GM11168 (cell line): ENCODE results near the gene COPG1.
"Not testable (repeated sequence)": the region's sequence is repeated elsewhere in the genome, so short reads cannot be mapped to it uniquely, and the experiment has no call there.

Experiments
- in situ Hi-C: fragments of 300-500 bp; cut with MboI; formaldehyde crosslinking; loops from one replicate; pipeline ENCODE4 v1.12.0; 2022; ENCODE audit warnings: low sequenced_read_pairs; ENCODE audit not compliant: unreplicated experiment

COPG1 gene

GRCh38 chr3:129239991-129240390, 9.4 kb upstream of the COPG1 start:
- in situ Hi-C loops = loop anchor here (10.0 kb wide), 2 partner anchors 185 to 275 kb away; no protein-coding TSS in a partner anchor

- in situ Hi-C loops = loop anchor here (10.0 kb wide), 2 partner anchors 186 to 276 kb away; no protein-coding TSS in a partner anchor
Measured at GRCh38 chr3:129240436-129240835, 9.0 kb upstream of the COPG1 start.

GRCh38 chr3:129245141-129245540, 4.3 kb upstream of the COPG1 start:
- in situ Hi-C loops = loop anchor here (10.0 kb wide), 2 partner anchors 190 to 280 kb away; no protein-coding TSS in a partner anchor

- in situ Hi-C loops = loop anchor here (10.0 kb wide), 2 partner anchors 191 to 281 kb away; no protein-coding TSS in a partner anchor
Measured at GRCh38 chr3:129245641-129246306, 3.6 kb upstream of the COPG1 start.

GRCh38 chr3:129246636-129247035, 2.8 kb upstream of the COPG1 start:
- in situ Hi-C loops = loop anchor here (10.0 kb wide), 2 partner anchors 192 to 282 kb away; no protein-coding TSS in a partner anchor

GRCh38 chr3:129248286-129248979, 973 bp upstream of the COPG1 start:
- in situ Hi-C loops = loop anchor here (10.0 kb wide), 2 partner anchors 194 to 284 kb away; no protein-coding TSS in a partner anchor

- in situ Hi-C loops = no loop called here
Measured at GRCh38 chr3:129252748-129253147, 3.3 kb downstream of the COPG1 start.

GRCh38 chr3:129254536-129255230, 5.3 kb downstream of the COPG1 start:
- in situ Hi-C loops = no loop called here

- in situ Hi-C loops = no loop called here
Measured at GRCh38 chr3:129256270-129256669, 6.9 kb downstream of the COPG1 start.

- in situ Hi-C loops = no loop called here
Measured at GRCh38 chr3:129257609-129258008, 8.2 kb downstream of the COPG1 start.

- in situ Hi-C loops = no loop called here
Measured at GRCh38 chr3:129259612-129260477, 10.4 kb downstream of the COPG1 start.

GRCh38 chr3:129260606-129261005, 11.2 kb downstream of the COPG1 start:
- in situ Hi-C loops = no loop called here

GRCh38 chr3:129261894-129262293, 12.5 kb downstream of the COPG1 start:
- in situ Hi-C loops = no loop called here

GRCh38 chr3:129263161-129263910, 13.9 kb downstream of the COPG1 start:
- in situ Hi-C loops = no loop called here

- in situ Hi-C loops = not testable (repeated sequence)
Measured at GRCh38 chr3:129264994-129265393, 15.6 kb downstream of the COPG1 start.

- in situ Hi-C loops = no loop called here
Measured at GRCh38 chr3:129266651-129267050, 17.2 kb downstream of the COPG1 start.

GRCh38 chr3:129268396-129268795, 19.0 kb downstream of the COPG1 start:
- in situ Hi-C loops = no loop called here

- in situ Hi-C loops = no loop called here
Measured at GRCh38 chr3:129271674-129272073, 22.3 kb downstream of the COPG1 start.

GRCh38 chr3:129276385-129276784, 27.0 kb downstream of the COPG1 start:
- in situ Hi-C loops = no loop called here
